ENCODE results near the gene SULT4A1. TPM values are rescaled to one million over a fixed set of nuclear protein-coding genes. Genes with fewer than 3 reads are reported as not detected.

SULT4A1 gene
- total RNA-seq, 1 experiment from 2014 or later = 0.15 TPM

GRCh38 chr22:43835736-43836135 lies 26.6 kb downstream of the SULT4A1 start:
- ChIA-PET POLR2A (ENCODE audit: low non-redundant PET) (no interaction called here), CTCF (no interaction called here)
- Histone ChIP-seq H3K27me3 (replicated peaks; ENCODE audit: insufficient read depth, low read depth, low read length, poor library complexity) (no peaks in the 10 kb centered on the region), H3K9me3 (ENCODE audit: low read depth, low read length, poor library complexity, severe bottlenecking) (no peaks in the 10 kb centered on the region), H3K36me3 (ENCODE audit: insufficient read depth, low read length, poor library complexity, severe bottlenecking) (no peaks in the 10 kb centered on the region), H3K4me3 (ENCODE audit: low read depth, low read length, poor library complexity, severe bottlenecking) (no peak overlapping the region), H3K27ac (ENCODE audit: low read depth, low read length, poor library complexity, severe bottlenecking) (no peak overlapping the region), H3K4me1 (ENCODE audit: insufficient read depth, low read length, poor library complexity, severe bottlenecking) (peaks cover 12% of the 10 kb centered on the region)
- intact Hi-C loops (cut with micrococcal nuclease; ENCODE audit: unreplicated experiment) = no loop called here
- TF ChIP-seq CTCF (conservative IDR thresholded peaks at IDR 0.05; ENCODE audit: low read depth, low read length) = no peak
- no peak for TF ChIP-seq EZH2 (IDR thresholded peaks at IDR 0.05; ENCODE audit: borderline replicate concordance, low read depth, low read length, poor library complexity, severe bottlenecking)
- no TSS peak for BruUV-seq (replicated peaks)
- DNase-seq (ENCODE audit: low spot score) = no peak

- CTCF ChIA-PET = interaction anchor here (0.6 kb wide), 1 partner anchor 107 kb away, joined by 3 read pairs; no protein-coding TSS in a partner anchor
- POLR2A ChIA-PET (ENCODE audit: low non-redundant PET) = no interaction called here
- H3K36me3 ChIP-seq (ENCODE audit: insufficient read depth, low read length, poor library complexity, severe bottlenecking) = no peaks in the 10 kb centered on the region
These were observed 27.1 kb downstream of the SULT4A1 start for GRCh38 chr22:43835166-43835565.

GRCh38 chr22:43833286-43834240 lies 28.8 kb downstream of the SULT4A1 start:
- H3K27ac ChIP-seq (ENCODE audit: low read depth, low read length, poor library complexity, severe bottlenecking) = no peak overlapping the region
- intact Hi-C loops (cut with micrococcal nuclease; ENCODE audit: unreplicated experiment) = no loop called here
- no peaks in the 10 kb centered on the region for H3K9me3 ChIP-seq (ENCODE audit: low read depth, low read length, poor library complexity, severe bottlenecking)
- no peaks in the 10 kb centered on the region for H3K27me3 ChIP-seq (replicated peaks; ENCODE audit: insufficient read depth, low read depth, low read length, poor library complexity)
- H3K4me3 ChIP-seq (ENCODE audit: low read depth, low read length, poor library complexity, severe bottlenecking) = no peak overlapping the region
- ChIA-PET POLR2A (ENCODE audit: low non-redundant PET) (no interaction called here), CTCF (no interaction called here)
- H3K4me1 ChIP-seq (ENCODE audit: insufficient read depth, low read length, poor library complexity, severe bottlenecking) = peaks cover 12% of the 10 kb centered on the region
- H3K36me3 ChIP-seq (ENCODE audit: insufficient read depth, low read length, poor library complexity, severe bottlenecking) = no peaks in the 10 kb centered on the region
- TF ChIP-seq EZH2 (IDR thresholded peaks at IDR 0.05; ENCODE audit: borderline replicate concordance, low read depth, low read length, poor library complexity, severe bottlenecking) (no peak), CTCF (conservative IDR thresholded peaks at IDR 0.05; ENCODE audit: low read depth, low read length) (no peak)
- no TSS peak for BruUV-seq (replicated peaks)
- no peak for DNase-seq (ENCODE audit: low spot score)

More at GRCh38 chr22:43835166-43835565, 27.1 kb downstream of the SULT4A1 start:
- no peaks in the 10 kb centered on the region for H3K9me3 ChIP-seq (ENCODE audit: low read depth, low read length, poor library complexity, severe bottlenecking)
- no peak for DNase-seq (ENCODE audit: low spot score)
- H3K27me3 ChIP-seq (replicated peaks; ENCODE audit: insufficient read depth, low read depth, low read length, poor library complexity) = no peaks in the 10 kb centered on the region
- no peak overlapping the region for H3K27ac ChIP-seq (ENCODE audit: low read depth, low read length, poor library complexity, severe bottlenecking)
- BruUV-seq (replicated peaks) = no TSS peak
- H3K4me3 ChIP-seq (ENCODE audit: low read depth, low read length, poor library complexity, severe bottlenecking) = no peak overlapping the region
- H3K4me1 ChIP-seq (ENCODE audit: insufficient read depth, low read length, poor library complexity, severe bottlenecking) = peaks cover 12% of the 10 kb centered on the region
- TF ChIP-seq EZH2 (IDR thresholded peaks at IDR 0.05; ENCODE audit: borderline replicate concordance, low read depth, low read length, poor library complexity, severe bottlenecking) = no peak
- TF ChIP-seq CTCF (conservative IDR thresholded peaks at IDR 0.05; ENCODE audit: low read depth, low read length) = no peak
- intact Hi-C loops (cut with micrococcal nuclease; ENCODE audit: unreplicated experiment) = no loop called here
